Keratinocyte (primary cell): Measurements from ENCODE around the gene MANF. TPM values are rescaled to one million over a fixed set of nuclear protein-coding genes. Genes with fewer than 3 reads are reported as not detected.

ENCODE experiments used
- DNase-seq: peaks from one replicate; pipeline ENCODE4 v3.0.0-alpha.2; 2011; ENCODE audit warnings: low read depth, missing footprints, low spot score
- FAIRE-seq: peaks from 2 replicates; lab custom pipeline; 2011; peaks lifted over from hg19 to GRCh38; lab: Jason Lieb, UNC
- H2AFZ ChIP-seq: 2 replicates; pipeline ENCODE4 v1.6.0; 2012; ENCODE audit warnings: low read length, control low read depth, inconsistent platforms; ENCODE audit not compliant: control insufficient read depth
- H3K27ac ChIP-seq: 2 replicates; pipeline ENCODE4 v1.5.1; 2011; ENCODE audit warnings: low read length; ENCODE audit not compliant: control insufficient read depth, insufficient read depth
- H3K27me3 ChIP-seq: 3 replicates; pipeline ENCODE4 v1.6.0; 2011; ENCODE audit warnings: low read length; ENCODE audit not compliant: control insufficient read depth, insufficient read depth; ENCODE audit errors: extremely low read depth
- H3K36me3 ChIP-seq, 2 experiments: 2 replicates in 1 of 2; 3 replicates in 1 of 2; pipeline ENCODE4 v1.5.1; 2011; ENCODE audit warnings: low read length in 2 of 2, mild to moderate bottlenecking in 1 of 2; ENCODE audit not compliant: control insufficient read depth in 2 of 2, insufficient read depth in 2 of 2; ENCODE audit errors: extremely low read depth in 1 of 2
- H3K4me1 ChIP-seq: 3 replicates; pipeline ENCODE4 v1.5.1; 2011; ENCODE audit warnings: low read length; ENCODE audit not compliant: control insufficient read depth, insufficient read depth; ENCODE audit errors: extremely low read depth
- H3K4me2 ChIP-seq: 3 replicates; pipeline ENCODE4 v1.6.0; 2011; ENCODE audit warnings: low read depth, low read length; ENCODE audit not compliant: control insufficient read depth, insufficient read depth; ENCODE audit errors: extremely low read depth
- H3K4me3 ChIP-seq, 3 experiments: fragments of 200-600 bp in 1 of 3; sonication (generic) in 1 of 3; 2 replicates in 2 of 3; 3 replicates in 1 of 3; pipeline ENCODE4 v1.5.1; 2011 to 2016; ENCODE audit warnings: low read length in 3 of 3, mild to moderate bottlenecking in 3 of 3, control low read depth in 2 of 3, inconsistent platforms in 1 of 3, low read depth in 1 of 3, mixed read lengths in 1 of 3, mixed run types in 1 of 3, moderate library complexity in 1 of 3; ENCODE audit not compliant: control insufficient read depth in 2 of 3, insufficient read depth in 2 of 3; ENCODE audit errors: extremely low read depth in 1 of 3
- H3K79me2 ChIP-seq: 2 replicates; pipeline ENCODE4 v1.6.0; 2012; ENCODE audit warnings: low read length; ENCODE audit not compliant: control insufficient read depth, insufficient read depth
- H3K9ac ChIP-seq: 3 replicates; pipeline ENCODE4 v1.6.0; 2011; ENCODE audit warnings: low read length; ENCODE audit not compliant: control insufficient read depth, insufficient read depth; ENCODE audit errors: extremely low read depth
- H3K9me1 ChIP-seq: 3 replicates; pipeline ENCODE4 v1.6.0; 2011; ENCODE audit warnings: low read length; ENCODE audit not compliant: control insufficient read depth, insufficient read depth; ENCODE audit errors: extremely low read depth
- H3K9me3 ChIP-seq: 2 replicates; pipeline ENCODE4 v1.5.1; 2012; ENCODE audit warnings: low read depth, low read length; ENCODE audit not compliant: control insufficient read depth
- H4K20me1 ChIP-seq: 3 replicates; pipeline ENCODE4 v1.6.0; 2011; ENCODE audit warnings: low read length; ENCODE audit not compliant: control insufficient read depth, insufficient read depth; ENCODE audit errors: extremely low read depth
- CTCF ChIP-seq, 3 experiments: IDR thresholded peaks in 1 of 3; conservative IDR thresholded peaks in 1 of 3; optimal IDR thresholded peaks in 1 of 3; 2 replicates in 2 of 3; 3 replicates in 1 of 3; pipeline versions ENCODE3 to v1.5.1; 2011; ENCODE audit warnings: low read length in 3 of 3, mild to moderate bottlenecking in 3 of 3, moderate library complexity in 2 of 3, control low read depth in 1 of 3, inconsistent platforms in 1 of 3; ENCODE audit not compliant: insufficient read depth in 2 of 3; ENCODE audit errors: extremely low read depth in 1 of 3
- EZH2 ChIP-seq: IDR thresholded peaks from one replicate; pipeline ENCODE4 v1.6.1; 2012; ENCODE audit warnings: inconsistent platforms, mild to moderate bottlenecking, low read length, moderate library complexity
- dilution Hi-C: fragments of 300-500 bp; cut with MboI; formaldehyde crosslinking; loops from one replicate; pipeline ENCODE4 v1.7.0; 2020; ENCODE audit warnings: low sequenced_read_pairs; ENCODE audit not compliant: extremely low pct_ligation_motif_present
- polyA plus RNA-seq, 5 experiments: library from polyadenylated mRNA; depleted of rRNA in 3 of 5; stranded (reverse) in 3 of 5; stranded (forward) in 1 of 5; unstranded in 1 of 5; fragments of >200 nt; gene quantifications; 1 replicate in 1 of 5; 2 replicates in 3 of 5; 3 replicates in 1 of 5; pipeline versions ENCODE4 v1.2.1 to v1.2.3, GENCODE V29; 2011 to 2012; ENCODE audit warnings: missing spikeins in 2 of 5, low read depth in 1 of 5, low replicate concordance in 1 of 5

The MANF gene
- polyA plus RNA-seq, 1 donor (not counting 4 experiments of a cell fraction or from before 2014, with no cell fraction given), result 143 TPM

- Histone ChIP-seq H3K4me2 (no peak overlapping the region), H3K9me1 (no peaks in the 10 kb centered on the region), H3K27ac (no peak overlapping the region), H3K27me3 (no peaks in the 10 kb centered on the region), H3K4me3 (no peak overlapping the region), H3K9ac (no peak overlapping the region), H3K9me3 (no peaks in the 10 kb centered on the region), H3K79me2 (peaks cover 27% of the 10 kb centered on the region), H3K4me1 (no peaks in the 10 kb centered on the region), H3K36me3 (peaks cover 29 to 45% of the 10 kb centered on the region in 2 experiments), H4K20me1 (peaks cover 13% of the 10 kb centered on the region), H2AFZ (no peak overlapping the region)
- FAIRE-seq, result no peak
- no peak for DNase-seq
- TF ChIP-seq EZH2 (no peak), CTCF (optimal IDR thresholded peaks at IDR 0.05 in 1 of 3, IDR thresholded peaks at IDR 0.05 in 1 of 3, conservative IDR thresholded peaks at IDR 0.05 in 1 of 3; ENCODE audit: extremely low read depth in 1 of 3, insufficient read depth in 2 of 3, low read length in 3 of 3) (no peak)
- dilution Hi-C loops, result loop anchor here (25.0 kb wide), 1 partner anchor 786 kb away; the partner anchor contains the start of genes CISH and MAPKAPK3
These were observed 13.7 kb downstream of the MANF start for GRCh38 chr3:51398595-51399310.

- H3K79me2 ChIP-seq, result peaks cover 12% of the 10 kb centered on the region
- no peaks in the 10 kb centered on the region for H3K9me3 ChIP-seq
- dilution Hi-C loops, result no loop called here
- FAIRE-seq (no peak), DNase-seq (no peak)
- H4K20me1 ChIP-seq, result peaks cover 9% of the 10 kb centered on the region
- no peak overlapping the region for H3K9ac ChIP-seq
- H3K4me1 ChIP-seq, result no peaks in the 10 kb centered on the region
- H2AFZ ChIP-seq, result no peak overlapping the region
- H3K27me3 ChIP-seq, result no peaks in the 10 kb centered on the region
- H3K36me3 ChIP-seq, result peaks cover 23 to 41% of the 10 kb centered on the region in 2 experiments
- no peak overlapping the region for H3K4me2 ChIP-seq
- no peaks in the 10 kb centered on the region for H3K9me1 ChIP-seq
- TF ChIP-seq CTCF (optimal IDR thresholded peaks at IDR 0.05 in 1 of 3, IDR thresholded peaks at IDR 0.05 in 1 of 3, conservative IDR thresholded peaks at IDR 0.05 in 1 of 3; ENCODE audit: extremely low read depth in 1 of 3, insufficient read depth in 2 of 3, low read length in 3 of 3) (no peak), EZH2 (no peak)
- H3K4me3 ChIP-seq, result no peak overlapping the region
- H3K27ac ChIP-seq, result no peak overlapping the region
These were observed 15.1 kb downstream of the MANF start for GRCh38 chr3:51400166-51400565.
